Endothelial cell of umbilical vein (primary cell): ENCODE data around the gene SLC22A23.

Experiments used
- CTCF ChIP-seq, 2 donors: IDR thresholded peaks; 1 replicate in 1 of 2; 2 replicates in 1 of 2; pipeline ENCODE4 v1.5.1; 2011; ENCODE audit warnings: low read length in 2 of 2, mild to moderate bottlenecking in 2 of 2, moderate library complexity in 2 of 2, control low read depth in 1 of 2, inconsistent platforms in 1 of 2, low read depth in 1 of 2; ENCODE audit not compliant: insufficient read depth in 1 of 2; ENCODE audit errors: extremely low read depth in 1 of 2
- EZH2 ChIP-seq: IDR thresholded peaks from 2 replicates; pipeline ENCODE4 v1.6.1; 2012; ENCODE audit warnings: borderline replicate concordance, low read depth, mild to moderate bottlenecking, moderate library complexity, low read length, inconsistent platforms; ENCODE audit not compliant: severe bottlenecking
- FOS ChIP-seq: IDR thresholded peaks from 2 replicates; pipeline ENCODE4 v1.6.1; 2011; ENCODE audit warnings: mild to moderate bottlenecking, low read length, moderate library complexity, borderline replicate concordance; ENCODE audit not compliant: insufficient read depth
- MAX ChIP-seq: IDR thresholded peaks from 2 replicates; pipeline ENCODE4 v1.6.1; 2011; ENCODE audit not compliant: insufficient read depth, insufficient read length
- MYC ChIP-seq: IDR thresholded peaks from one replicate; pipeline ENCODE4 v1.6.1; 2011; ENCODE audit warnings: mild to moderate bottlenecking, low read depth, low read length
- POLR2A ChIP-seq: IDR thresholded peaks from 2 replicates; pipeline ENCODE4 v1.6.1; 2012; ENCODE audit warnings: low read depth, mild to moderate bottlenecking, control low read depth, low read length
- POLR2AphosphoS5 ChIP-seq: IDR thresholded peaks from 2 replicates; pipeline ENCODE4 v1.6.1; 2012; ENCODE audit warnings: low read depth, mild to moderate bottlenecking, control low read depth, low read length, moderate library complexity; ENCODE audit not compliant: insufficient read depth

GRCh38 chr6:3410385-3411360 lies 46.2 kb downstream of the SLC22A23 start:
- TF ChIP-seq CTCF (IDR thresholded peaks at IDR 0.05; ENCODE audit: extremely low read depth in 1 of 2, insufficient read depth in 1 of 2, low read depth in 1 of 2, low read length in 2 of 2) (peak; percentile 85 to 87), MAX (no peak), EZH2 (no peak), FOS (no peak), POLR2A (no peak), POLR2AphosphoS5 (no peak), MYC (no peak)
